GM23338 (cell line): ENCODE results near the gene LRRC30.

ENCODE experiments used
- CREB1 ChIP-seq: fragments of 250-450 bp; sonication (Bioruptor Pico); IDR thresholded peaks from 2 replicates; pipeline ENCODE4 v1.5.0; 2020; ENCODE audit warnings: low read depth, mild to moderate bottlenecking, moderate library complexity
- CTCF ChIP-seq, 2 experiments: fragments of 200-600 bp in 1 of 2; sonication (generic) in 1 of 2; conservative IDR thresholded peaks; 2 replicates each; pipeline versions ENCODE4 v1.5.1 to v1.6.1; 2016 to 2017; ENCODE audit warnings: antibody characterized with exemption in 2 of 2, low read depth in 2 of 2, mild to moderate bottlenecking in 2 of 2, moderate library complexity in 1 of 2
- ETS1 ChIP-seq: IDR thresholded peaks from 2 replicates; pipeline ENCODE4 v1.6.1; 2016; ENCODE audit warnings: antibody characterized with exemption
- EZH2 ChIP-seq: fragments of 200-600 bp; sonication (generic); IDR thresholded peaks from one replicate; pipeline ENCODE4 v1.8.0; 2017; ENCODE audit warnings: antibody characterized with exemption, mild to moderate bottlenecking, low read depth; ENCODE audit not compliant: unreplicated experiment
- EZH2phosphoT487 ChIP-seq: fragments of 200-600 bp; sonication (generic); IDR thresholded peaks from one replicate; pipeline ENCODE4 v1.8.1; 2018; ENCODE audit warnings: antibody characterized with exemption; ENCODE audit not compliant: unreplicated experiment
- JUNB ChIP-seq: IDR thresholded peaks from one replicate; pipeline ENCODE4 v1.6.1; 2016; ENCODE audit warnings: antibody characterized with exemption; ENCODE audit not compliant: unreplicated experiment
- NANOG ChIP-seq: IDR thresholded peaks from 2 replicates; pipeline ENCODE4 v1.6.1; 2016; ENCODE audit warnings: antibody characterized with exemption, borderline replicate concordance
- POLR2AphosphoS5 ChIP-seq: IDR thresholded peaks from 2 replicates; pipeline ENCODE4 v1.6.1; 2016; ENCODE audit warnings: antibody characterized with exemption, low read depth
- REST ChIP-seq: IDR thresholded peaks from one replicate; pipeline ENCODE4 v1.6.1; 2018; ENCODE audit warnings: antibody characterized with exemption; ENCODE audit not compliant: unreplicated experiment
- ZNF114 ChIP-seq: fragments of 250-450 bp; sonication (Bioruptor Pico); IDR thresholded peaks from 2 replicates; pipeline ENCODE4 v1.5.0; 2020; ENCODE audit warnings: mild to moderate bottlenecking, moderate library complexity
- ZNF331 ChIP-seq: fragments of 250-450 bp; sonication (Bioruptor Pico); IDR thresholded peaks from 2 replicates; pipeline ENCODE4 v1.5.0; 2020; ENCODE audit warnings: low read depth, mild to moderate bottlenecking, moderate library complexity

GRCh38 chr18:7237673-7238272 lies 6.9 kb downstream of the LRRC30 start:
- TF ChIP-seq CTCF (conservative IDR thresholded peaks at IDR 0.05; ENCODE audit: low read depth in 2 of 2) (no peak), POLR2AphosphoS5 (no peak), REST (no peak), ZNF331 (CRISPR knock-in tag) (no peak), EZH2 (no peak), JUNB (no peak), ETS1 (no peak), CREB1 (CRISPR knock-in tag) (no peak), NANOG (no peak), EZH2phosphoT487 (no peak), ZNF114 (CRISPR knock-in tag) (no peak)
